SK-N-SH (cell line): ENCODE measurements around the gene CACNA1E. TPM values are rescaled to one million over a fixed set of nuclear protein-coding genes. Genes with fewer than 3 reads are reported as not detected.

Source experiments
- CTCF ChIA-PET: fragments of 300-600, 350-600 bp; formaldehyde crosslinking; extraction: SDS; loops from one replicate; lab custom pipeline; 2021; lab: Yijun Ruan, JAX
- POLR2A ChIA-PET: fragments of 350-600 bp; sonication (Branson Sonifier 250); formaldehyde crosslinking; extraction: SDS; loops from one replicate; lab custom pipeline; 2020; ENCODE audit warnings: antibody characterized with exemption, inconsistent platforms; lab: Yijun Ruan, JAX
- DNase-seq: peaks from one replicate; pipeline ENCODE4 v3.0.0; 2012
- H2AFZ ChIP-seq: fragments of 200-600 bp; sonication (generic); 2 replicates; pipeline ENCODE4 v1.8.1; 2016; ENCODE audit warnings: antibody characterized with exemption, mild to moderate bottlenecking, low read depth
- H3F3A ChIP-seq: fragments of 200-600 bp; sonication (generic); replicated peaks from 2 replicates; pipeline ENCODE3; 2016; ENCODE audit warnings: antibody characterized with exemption, mild to moderate bottlenecking; ENCODE audit not compliant: insufficient read depth
- H3K27ac ChIP-seq, 2 experiments: fragments of 200-500 bp in 1 of 2; fragments of 200-600 bp in 1 of 2; sonication (Bioruptor generic) in 1 of 2; sonication (generic), shearing (Covaris generic) in 1 of 2; 2 replicates each; pipeline versions ENCODE4 v1.5.1 to v1.6.1; 2014 to 2016; ENCODE audit warnings: low read depth in 2 of 2, inconsistent platforms in 1 of 2, low read length in 1 of 2, mild to moderate bottlenecking in 1 of 2, mixed read lengths in 1 of 2
- H3K27me3 ChIP-seq: fragments of 200-600 bp; sonication (generic), shearing (Covaris generic); 2 replicates; pipeline ENCODE4 v1.6.1; 2016; ENCODE audit warnings: mixed run types; ENCODE audit not compliant: insufficient read depth
- H3K36me3 ChIP-seq, 2 experiments: fragments of 200-500 bp in 1 of 2; fragments of 200-600 bp in 1 of 2; sonication (Bioruptor generic) in 1 of 2; sonication (generic) in 1 of 2; replicated peaks in 1 of 2; 2 replicates each; pipeline versions ENCODE3 to v1.5.1; 2014 to 2016; ENCODE audit warnings: low read length in 1 of 2, mild to moderate bottlenecking in 1 of 2; ENCODE audit not compliant: insufficient read depth in 2 of 2, control insufficient read depth in 1 of 2
- H3K4me1 ChIP-seq, 2 experiments: fragments of 200-500 bp in 1 of 2; fragments of 200-600 bp in 1 of 2; sonication (Bioruptor generic) in 1 of 2; sonication (generic), shearing (Covaris generic) in 1 of 2; 2 replicates each; pipeline versions ENCODE4 v1.5.1 to v1.6.1; 2014 to 2016; ENCODE audit warnings: low read depth in 1 of 2, low read length in 1 of 2, mixed run types in 1 of 2; ENCODE audit not compliant: insufficient read depth in 2 of 2, control insufficient read depth in 1 of 2
- H3K4me2 ChIP-seq: fragments of 200-600 bp; sonication (generic), shearing (Covaris generic); 2 replicates; pipeline ENCODE4 v1.6.1; 2017; ENCODE audit warnings: mixed run types
- H3K4me3 ChIP-seq, 2 experiments: fragments of 200-500 bp in 1 of 2; fragments of 200-600 bp in 1 of 2; sonication (Bioruptor generic) in 1 of 2; sonication (generic), shearing (Covaris generic) in 1 of 2; 2 replicates each; pipeline versions ENCODE4 v1.5.1 to v1.8.1; 2014 to 2016; ENCODE audit warnings: low read depth in 2 of 2, inconsistent platforms in 1 of 2, low read length in 1 of 2, mild to moderate bottlenecking in 1 of 2, mixed read lengths in 1 of 2, moderate library complexity in 1 of 2
- H3K79me2 ChIP-seq: fragments of 200-600 bp; sonication (generic); 2 replicates; pipeline ENCODE4 v1.8.1; 2017; ENCODE audit warnings: mild to moderate bottlenecking; ENCODE audit not compliant: insufficient read depth
- H3K9ac ChIP-seq: fragments of 200-600 bp; sonication (generic); 2 replicates; pipeline ENCODE4 v1.6.1; 2017; ENCODE audit warnings: mixed run types
- H3K9me2 ChIP-seq: fragments of 200-600 bp; sonication (generic); 2 replicates; pipeline ENCODE4 v1.6.1; 2017; ENCODE audit warnings: mixed run types
- H3K9me3 ChIP-seq: fragments of 200-600 bp; sonication (generic); 2 replicates; pipeline ENCODE4 v1.6.1; 2017; ENCODE audit warnings: mixed run types, mild to moderate bottlenecking, moderate library complexity
- H4K20me1 ChIP-seq: fragments of 200-600 bp; sonication (generic); 2 replicates; pipeline ENCODE4 v1.6.1; 2017; ENCODE audit warnings: mild to moderate bottlenecking, mixed run types; ENCODE audit not compliant: insufficient read depth
- EZH2phosphoT487 ChIP-seq: fragments of 200-600 bp; sonication (generic); IDR thresholded peaks from 2 replicates; pipeline ENCODE4 v1.6.1; 2017; ENCODE audit warnings: low read depth, mixed run types, mild to moderate bottlenecking, antibody characterized with exemption, moderate library complexity, borderline replicate concordance
- FOSL2 ChIP-seq: IDR thresholded peaks from 2 replicates; pipeline ENCODE4 v1.4.0; 2012; ENCODE audit warnings: low read depth, mild to moderate bottlenecking, moderate library complexity, borderline replicate concordance
- FOXJ3 ChIP-seq: sonication (generic); formaldehyde crosslinking; IDR thresholded peaks from 2 replicates; pipeline ENCODE4 v1.5.1; 2020; ENCODE audit warnings: mild to moderate bottlenecking, missing genetic modification reagents
- FOXM1 ChIP-seq: IDR thresholded peaks from 2 replicates; pipeline ENCODE4 v1.4.0; 2012; ENCODE audit warnings: low read depth, mild to moderate bottlenecking
- GABPA ChIP-seq: IDR thresholded peaks from 2 replicates; pipeline ENCODE4 v1.4.0; 2012; ENCODE audit warnings: low read depth, mild to moderate bottlenecking
- MAX ChIP-seq: IDR thresholded peaks from 2 replicates; pipeline ENCODE4 v1.4.0; 2012; ENCODE audit warnings: low read depth
- MEF2A ChIP-seq: IDR thresholded peaks from 2 replicates; pipeline ENCODE4 v1.4.0; 2012; ENCODE audit warnings: low read depth, borderline replicate concordance
- MXI1 ChIP-seq: IDR thresholded peaks from 2 replicates; pipeline ENCODE4 v1.6.1; 2012; ENCODE audit warnings: mild to moderate bottlenecking, low read depth, low read length, improper control_type of control experiment
- NRF1 ChIP-seq: IDR thresholded peaks from 2 replicates; pipeline ENCODE4 v1.6.1; 2012; ENCODE audit warnings: low read depth, mild to moderate bottlenecking, low read length
- PBX3 ChIP-seq: IDR thresholded peaks from 2 replicates; pipeline ENCODE4; 2012
- RCOR1 ChIP-seq: fragments of 150-350 bp; IDR thresholded peaks from 2 replicates; pipeline ENCODE4 v1.6.1; 2017; ENCODE audit warnings: antibody characterized with exemption, low read length
- RFX5 ChIP-seq: IDR thresholded peaks from 2 replicates; pipeline ENCODE4 v1.6.1; 2012; ENCODE audit warnings: mild to moderate bottlenecking, improper control_type of control experiment, low read length
- RXRA ChIP-seq: IDR thresholded peaks from 2 replicates; pipeline ENCODE4 v1.4.0; 2012; ENCODE audit warnings: low read depth, mild to moderate bottlenecking, borderline replicate concordance
- TCF12 ChIP-seq: IDR thresholded peaks from 2 replicates; pipeline ENCODE4 v1.4.0; 2012
- TEAD4 ChIP-seq: IDR thresholded peaks from 2 replicates; pipeline ENCODE4 v1.4.0; 2012; ENCODE audit warnings: mild to moderate bottlenecking, borderline replicate concordance; ENCODE audit not compliant: insufficient read depth
- YY1 ChIP-seq: IDR thresholded peaks from 2 replicates; pipeline ENCODE4 v1.4.0; 2012; ENCODE audit warnings: low read depth, mild to moderate bottlenecking
- WGBS: methylation state at CpG from one replicate; pipeline ENCODE4 v1.1.6; 2017; ENCODE audit warnings: low lambda C conversion rate; 5-methylcytosine and 5-hydroxymethylcytosine counted together
- polyA plus RNA-seq, 3 experiments: library from polyadenylated mRNA; depleted of rRNA; stranded (reverse); fragments of >200 nt; gene quantifications; 2 replicates each; pipeline ENCODE4 v1.2.3, GENCODE V29; 2012
- TF ChIP-seq, protein P1 (sequence below): IDR thresholded peaks from 2 replicates; pipeline ENCODE4 v1.6.1; 2012; ENCODE audit warnings: mild to moderate bottlenecking, low read depth, low read length, moderate library complexity
- TF ChIP-seq, protein P2 (sequence below): IDR thresholded peaks from 2 replicates; pipeline ENCODE4 v1.4.0; 2012; ENCODE audit warnings: low read depth, borderline replicate concordance

The CACNA1E gene
- polyA plus RNA-seq, 1 of the 3 experiments (the other 2 are of a cell fraction) = not detected

- TF ChIP-seq, protein P1, sequence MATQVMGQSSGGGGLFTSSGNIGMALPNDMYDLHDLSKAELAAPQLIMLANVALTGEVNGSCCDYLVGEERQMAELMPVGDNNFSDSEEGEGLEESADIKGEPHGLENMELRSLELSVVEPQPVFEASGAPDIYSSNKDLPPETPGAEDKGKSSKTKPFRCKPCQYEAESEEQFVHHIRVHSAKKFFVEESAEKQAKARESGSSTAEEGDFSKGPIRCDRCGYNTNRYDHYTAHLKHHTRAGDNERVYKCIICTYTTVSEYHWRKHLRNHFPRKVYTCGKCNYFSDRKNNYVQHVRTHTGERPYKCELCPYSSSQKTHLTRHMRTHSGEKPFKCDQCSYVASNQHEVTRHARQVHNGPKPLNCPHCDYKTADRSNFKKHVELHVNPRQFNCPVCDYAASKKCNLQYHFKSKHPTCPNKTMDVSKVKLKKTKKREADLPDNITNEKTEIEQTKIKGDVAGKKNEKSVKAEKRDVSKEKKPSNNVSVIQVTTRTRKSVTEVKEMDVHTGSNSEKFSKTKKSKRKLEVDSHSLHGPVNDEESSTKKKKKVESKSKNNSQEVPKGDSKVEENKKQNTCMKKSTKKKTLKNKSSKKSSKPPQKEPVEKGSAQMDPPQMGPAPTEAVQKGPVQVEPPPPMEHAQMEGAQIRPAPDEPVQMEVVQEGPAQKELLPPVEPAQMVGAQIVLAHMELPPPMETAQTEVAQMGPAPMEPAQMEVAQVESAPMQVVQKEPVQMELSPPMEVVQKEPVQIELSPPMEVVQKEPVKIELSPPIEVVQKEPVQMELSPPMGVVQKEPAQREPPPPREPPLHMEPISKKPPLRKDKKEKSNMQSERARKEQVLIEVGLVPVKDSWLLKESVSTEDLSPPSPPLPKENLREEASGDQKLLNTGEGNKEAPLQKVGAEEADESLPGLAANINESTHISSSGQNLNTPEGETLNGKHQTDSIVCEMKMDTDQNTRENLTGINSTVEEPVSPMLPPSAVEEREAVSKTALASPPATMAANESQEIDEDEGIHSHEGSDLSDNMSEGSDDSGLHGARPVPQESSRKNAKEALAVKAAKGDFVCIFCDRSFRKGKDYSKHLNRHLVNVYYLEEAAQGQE = no peak
- TF ChIP-seq, protein P2, sequence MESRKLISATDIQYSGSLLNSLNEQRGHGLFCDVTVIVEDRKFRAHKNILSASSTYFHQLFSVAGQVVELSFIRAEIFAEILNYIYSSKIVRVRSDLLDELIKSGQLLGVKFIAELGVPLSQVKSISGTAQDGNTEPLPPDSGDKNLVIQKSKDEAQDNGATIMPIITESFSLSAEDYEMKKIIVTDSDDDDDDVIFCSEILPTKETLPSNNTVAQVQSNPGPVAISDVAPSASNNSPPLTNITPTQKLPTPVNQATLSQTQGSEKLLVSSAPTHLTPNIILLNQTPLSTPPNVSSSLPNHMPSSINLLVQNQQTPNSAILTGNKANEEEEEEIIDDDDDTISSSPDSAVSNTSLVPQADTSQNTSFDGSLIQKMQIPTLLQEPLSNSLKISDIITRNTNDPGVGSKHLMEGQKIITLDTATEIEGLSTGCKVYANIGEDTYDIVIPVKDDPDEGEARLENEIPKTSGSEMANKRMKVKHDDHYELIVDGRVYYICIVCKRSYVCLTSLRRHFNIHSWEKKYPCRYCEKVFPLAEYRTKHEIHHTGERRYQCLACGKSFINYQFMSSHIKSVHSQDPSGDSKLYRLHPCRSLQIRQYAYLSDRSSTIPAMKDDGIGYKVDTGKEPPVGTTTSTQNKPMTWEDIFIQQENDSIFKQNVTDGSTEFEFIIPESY = no peak
- TF ChIP-seq MAX = no peak
- TF ChIP-seq, all 33 proteins: peak for 0
Observed at GRCh38 chr1:181604482-181605249, 121.3 kb downstream of the CACNA1E start (continued).

DNA sequence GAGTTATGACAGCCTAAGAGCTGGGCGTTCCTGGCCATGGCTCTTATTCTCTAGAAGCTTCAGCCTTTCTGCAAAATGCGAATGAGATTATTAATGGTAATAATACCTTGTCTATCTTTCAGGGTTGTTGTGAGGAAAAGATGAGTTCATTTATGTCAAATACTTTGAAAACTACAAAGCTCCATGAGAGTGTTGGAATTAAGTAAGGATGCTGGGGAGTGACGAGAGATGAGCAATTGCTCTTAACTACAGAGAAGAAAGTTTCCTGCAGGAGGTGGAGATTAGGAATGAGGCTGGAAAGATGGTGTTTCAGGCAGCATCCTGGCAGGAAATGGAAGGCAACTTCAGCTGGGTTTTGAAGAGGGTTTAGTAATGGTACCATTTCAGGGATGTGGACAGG lies 124.2 kb downstream of the CACNA1E start:
- POLR2A ChIA-PET = no interaction called here
- CTCF ChIA-PET = no interaction called here

More for the DNA sequence above, 124.2 kb downstream of the CACNA1E start:
- H3K4me3 ChIP-seq = no peak overlapping the region
- TF ChIP-seq PBX3 (no peak), EZH2phosphoT487 (no peak), TCF12 (no peak), NRF1 (no peak), MXI1 (no peak), RCOR1 (no peak), FOXM1 (no peak), MAX (no peak), RXRA (no peak), YY1 (no peak), FOXJ3 (no peak), FOSL2 (no peak), TEAD4 (no peak), MEF2A (no peak), RFX5 (no peak), GABPA (no peak)
- TF ChIP-seq, protein P2 = no peak
- H3K27ac ChIP-seq = no peak overlapping the region
- 24% methylated on average over 3 of the region's 3 CpGs for WGBS
- no peaks in the 10 kb centered on the region for H3K9me3 ChIP-seq
- no peak for DNase-seq
- no peak overlapping the region for H3K4me2 ChIP-seq
- no peaks in the 10 kb centered on the region for H3K79me2 ChIP-seq
- H3K9me2 ChIP-seq = no peaks in the 10 kb centered on the region
- H4K20me1 ChIP-seq = no peaks in the 10 kb centered on the region
- H3K9ac ChIP-seq = no peak overlapping the region
- no peaks in the 10 kb centered on the region for H3F3A ChIP-seq
- H3K4me1 ChIP-seq = no peaks in the 10 kb centered on the region
- H2AFZ ChIP-seq = no peak overlapping the region
- no peaks in the 10 kb centered on the region for H3K36me3 ChIP-seq
- H3K27me3 ChIP-seq = no peaks in the 10 kb centered on the region
